ENCODE measurements around the gene CFAP74.

Gene CFAP74

GRCh38 chr1:1918901-1919303, 84.7 kb downstream of the CFAP74 start, which contains the start of gene TMEM52 (continued):
- TF ChIP-seq CTCF (tag by site-specific recombination; IDR thresholded peaks at IDR 0.05) (peak; percentile 69), KLF1 (tag by site-specific recombination; IDR thresholded peaks at IDR 0.05) (no peak), ZSCAN30 (tag by site-specific recombination; IDR thresholded peaks at IDR 0.05) (peak; percentile 67), ZNF707 (tag by site-specific recombination; IDR thresholded peaks at IDR 0.05) (no peak), ZNF362 (tag by site-specific recombination; IDR thresholded peaks at IDR 0.05) (no peak), ZBTB44 (tag by site-specific recombination; IDR thresholded peaks at IDR 0.05) (peak; percentile 92), ZNF341 (tag by site-specific recombination; IDR thresholded peaks at IDR 0.05; ENCODE audit: low read depth) (peak; percentile 51; the same call in 1 of the 2 replicates), ZNF423 (tag by site-specific recombination; IDR thresholded peaks at IDR 0.05) (no peak), ZIC2 (tag by site-specific recombination; IDR thresholded peaks at IDR 0.05) (no peak)

- CTCF ChIA-PET, result interaction anchor here (0.9 to 1.0 kb wide), 2 partner anchors 9 to 128 kb away, joined by 3 read pairs; no protein-coding TSS in a partner anchor
- POLR2A ChIA-PET, result no interaction called here
Measured at GRCh38 chr1:1917995-1918900, 85.3 kb downstream of the CFAP74 start.

More at GRCh38 chr1:1917995-1918900, 85.3 kb downstream of the CFAP74 start:
- no peaks in the 10 kb centered on the region for H3K4me1 ChIP-seq (ENCODE audit: control insufficient read depth, insufficient read depth, low read length)
- H3K9me3 ChIP-seq (ENCODE audit: control insufficient read depth, insufficient read depth, low read depth, low read length), result no peaks in the 10 kb centered on the region
- H3K4me3 ChIP-seq (ENCODE audit: low read depth, low read length), result peak overlapping the region; percentile 43
- H3K27ac ChIP-seq (ENCODE audit: extremely low read depth, low read depth, low read length), result peak overlapping the region; percentile 21; the same call in 1 of the 2 replicates
- H3K36me3 ChIP-seq (ENCODE audit: control insufficient read depth in 2 of 2, insufficient read depth in 1 of 2, low read length in 2 of 2), result no peaks in the 10 kb centered on the region
- no peak for TF ChIP-seq ZNF521 (tag by site-specific recombination; IDR thresholded peaks at IDR 0.05)
- no peak for TF ChIP-seq EGR2 (tag by site-specific recombination; IDR thresholded peaks at IDR 0.05; ENCODE audit: low read depth)
- TF ChIP-seq ZFHX2 (tag by site-specific recombination; conservative IDR thresholded peaks at IDR 0.05), result 0 out of 2 replicates have a peak, but pooled peaks have one; percentile 20
- TF ChIP-seq ZBTB8A (tag by site-specific recombination; IDR thresholded peaks at IDR 0.05), result 0 out of 2 replicates have a peak, but pooled peaks have one; percentile 1
- 0 out of 2 replicates have a peak, but pooled peaks have one; percentile 19 for TF ChIP-seq HIC1 (tag by site-specific recombination; IDR thresholded peaks at IDR 0.05)
